Thoracic aorta (tissue), 2 donors: ENCODE results near the gene SRC. TPM values are rescaled to one million over a fixed set of nuclear protein-coding genes. Genes with fewer than 3 reads are reported as not detected.

ENCODE experiments used
- ATAC-seq: fragments of 150-250 bp; one replicate; pipeline ENCODE4 v1.8.0; 2017; ENCODE audit warnings: low read depth; ENCODE audit not compliant: insufficient number of reproducible peaks, low FRiP score
- DNase-seq: peaks from one replicate; pipeline ENCODE4 v3.0.0-alpha.2; 2020; ENCODE audit warnings: low spot score
- H3K27ac ChIP-seq, 2 donors: fragments of 200-600 bp; sonication (generic); 1 replicate in 1 of 2; 2 replicates in 1 of 2; pipeline ENCODE4 v1.5.1; 2016; ENCODE audit warnings: mild to moderate bottlenecking in 2 of 2, moderate library complexity in 2 of 2
- H3K27me3 ChIP-seq: fragments of 200-600 bp; sonication (generic); replicated peaks from 2 replicates; pipeline ENCODE4 v1.6.0; 2016; ENCODE audit warnings: mild to moderate bottlenecking; ENCODE audit not compliant: insufficient read depth
- H3K36me3 ChIP-seq: fragments of 200-600 bp; sonication (generic); one replicate; pipeline ENCODE4 v1.5.1; 2016
- H3K4me1 ChIP-seq, 2 donors: fragments of 200-600 bp; sonication (generic); 1 replicate in 1 of 2; 2 replicates in 1 of 2; pipeline versions ENCODE4 v1.5.1 to v1.6.0; 2016; ENCODE audit warnings: low read depth in 2 of 2, mild to moderate bottlenecking in 1 of 2; ENCODE audit not compliant: control insufficient read depth in 1 of 2
- H3K4me3 ChIP-seq: fragments of 200-600 bp; sonication (generic); 2 replicates; pipeline ENCODE4 v1.5.1; 2016; ENCODE audit warnings: mild to moderate bottlenecking
- H3K9me3 ChIP-seq: fragments of 200-600 bp; sonication (generic); 2 replicates; pipeline ENCODE4 v1.5.1; 2016
- total RNA-seq, 2 donors: library from RNA; depleted of rRNA; stranded (reverse); fragments of >200 nt; gene quantifications; one replicate each; pipeline versions ENCODE4 v1.1.0 to v1.2.3, GENCODE V29; 2016
- TF ChIP-seq, protein P1 (sequence below): fragments of 200-600 bp; sonication (generic); IDR thresholded peaks from one replicate; pipeline ENCODE4 v1.5.1; 2019; ENCODE audit warnings: antibody characterized with exemption

The SRC gene
- total RNA-seq, 2 donors from 2014 or later = 80.3 to 89.0 TPM

DNA sequence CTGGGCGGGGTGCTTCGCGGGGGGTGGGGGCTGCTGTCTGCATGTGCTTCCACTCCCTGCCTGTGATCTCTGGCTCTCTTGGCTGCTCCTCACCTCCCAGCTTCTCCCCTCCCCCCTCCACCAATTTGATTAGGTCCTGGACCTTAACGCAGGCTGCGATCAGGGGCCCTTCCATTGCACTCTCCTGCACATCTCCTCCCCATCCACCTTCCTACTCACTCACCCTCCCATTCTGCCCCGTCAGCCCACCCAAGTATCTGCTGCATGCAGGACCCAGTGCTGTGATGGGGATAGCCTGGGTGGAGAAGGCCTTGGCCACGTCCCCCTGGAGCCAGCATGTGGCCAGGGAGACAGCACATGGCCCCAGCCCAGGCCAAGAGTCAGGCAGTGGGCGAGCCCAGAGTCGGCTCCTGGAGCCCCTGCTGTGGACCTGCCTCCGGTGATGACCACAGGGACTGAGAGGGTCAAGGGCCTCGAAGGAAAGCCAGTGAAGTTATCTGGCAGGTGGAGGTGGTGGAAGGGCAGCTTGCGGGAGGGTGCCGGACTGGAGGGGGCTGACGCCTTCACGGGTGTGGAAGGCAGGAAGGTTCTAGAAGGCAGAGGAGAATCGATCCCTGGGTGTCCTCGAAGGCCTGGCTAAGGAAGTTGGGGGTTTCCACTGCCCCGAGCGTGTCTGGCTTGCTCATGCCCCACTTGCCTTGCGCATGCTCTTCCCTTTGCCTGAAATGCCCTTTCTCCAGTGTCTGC is 40.7 kb downstream of the SRC start:
- no peaks in the 10 kb centered on the region for H3K9me3 ChIP-seq
- ATAC-seq (no peak), DNase-seq (no peak)
- TF ChIP-seq, protein P1, sequence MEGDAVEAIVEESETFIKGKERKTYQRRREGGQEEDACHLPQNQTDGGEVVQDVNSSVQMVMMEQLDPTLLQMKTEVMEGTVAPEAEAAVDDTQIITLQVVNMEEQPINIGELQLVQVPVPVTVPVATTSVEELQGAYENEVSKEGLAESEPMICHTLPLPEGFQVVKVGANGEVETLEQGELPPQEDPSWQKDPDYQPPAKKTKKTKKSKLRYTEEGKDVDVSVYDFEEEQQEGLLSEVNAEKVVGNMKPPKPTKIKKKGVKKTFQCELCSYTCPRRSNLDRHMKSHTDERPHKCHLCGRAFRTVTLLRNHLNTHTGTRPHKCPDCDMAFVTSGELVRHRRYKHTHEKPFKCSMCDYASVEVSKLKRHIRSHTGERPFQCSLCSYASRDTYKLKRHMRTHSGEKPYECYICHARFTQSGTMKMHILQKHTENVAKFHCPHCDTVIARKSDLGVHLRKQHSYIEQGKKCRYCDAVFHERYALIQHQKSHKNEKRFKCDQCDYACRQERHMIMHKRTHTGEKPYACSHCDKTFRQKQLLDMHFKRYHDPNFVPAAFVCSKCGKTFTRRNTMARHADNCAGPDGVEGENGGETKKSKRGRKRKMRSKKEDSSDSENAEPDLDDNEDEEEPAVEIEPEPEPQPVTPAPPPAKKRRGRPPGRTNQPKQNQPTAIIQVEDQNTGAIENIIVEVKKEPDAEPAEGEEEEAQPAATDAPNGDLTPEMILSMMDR = no peak
- H3K4me1 ChIP-seq = peaks cover 7 to 37% of the 10 kb centered on the region in 2 donors
- no peak overlapping the region for H3K4me3 ChIP-seq
- no peaks in the 10 kb centered on the region for H3K27me3 ChIP-seq
- no peak overlapping the region for H3K27ac ChIP-seq
- peaks cover 21% of the 10 kb centered on the region for H3K36me3 ChIP-seq

DNA sequence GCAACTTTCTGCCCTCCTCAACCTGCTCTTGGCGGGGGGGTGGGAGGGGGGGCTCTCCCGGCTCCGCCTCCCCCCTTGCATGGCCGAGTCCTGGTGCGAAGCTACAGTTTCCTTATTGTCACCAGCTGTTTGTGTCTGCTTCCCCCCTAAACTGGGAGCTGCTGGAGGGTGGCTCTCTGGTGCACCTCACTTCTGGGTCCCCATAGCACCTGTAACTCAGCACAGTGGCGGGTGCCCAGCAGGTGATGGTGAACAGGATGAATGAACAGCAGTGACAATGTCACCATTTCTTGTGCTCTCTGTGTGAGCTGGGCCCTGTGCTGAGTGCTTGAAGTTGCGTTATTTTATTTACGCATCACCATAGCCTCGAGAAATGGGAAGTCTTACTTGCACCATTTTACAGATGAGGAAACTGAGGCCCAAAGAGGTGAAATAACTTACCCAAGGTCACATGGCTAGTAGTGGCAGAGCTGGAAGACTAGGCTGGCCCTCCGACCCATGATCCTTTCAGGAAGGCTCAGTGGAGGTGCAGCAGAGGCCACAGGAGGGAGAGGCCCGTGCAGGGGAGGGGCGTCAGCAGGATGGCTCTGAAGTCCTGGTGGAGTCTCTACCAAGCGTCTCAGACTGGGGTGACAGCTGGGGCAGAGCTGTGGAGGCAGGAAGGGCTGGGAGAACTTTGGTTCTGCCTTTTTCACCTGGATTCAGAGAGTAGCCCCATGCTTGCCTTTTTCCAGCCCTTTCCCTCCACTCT is 41.8 kb downstream of the SRC start:
- no peak overlapping the region for H3K27ac ChIP-seq
- peaks cover 7 to 41% of the 10 kb centered on the region in 2 donors for H3K4me1 ChIP-seq
- TF ChIP-seq, protein P1 = no peak
- DNase-seq (no peak), ATAC-seq (no peak)
- no peak overlapping the region for H3K4me3 ChIP-seq
- H3K36me3 ChIP-seq = peaks cover 21% of the 10 kb centered on the region
- no peaks in the 10 kb centered on the region for H3K9me3 ChIP-seq
- no peaks in the 10 kb centered on the region for H3K27me3 ChIP-seq

DNA sequence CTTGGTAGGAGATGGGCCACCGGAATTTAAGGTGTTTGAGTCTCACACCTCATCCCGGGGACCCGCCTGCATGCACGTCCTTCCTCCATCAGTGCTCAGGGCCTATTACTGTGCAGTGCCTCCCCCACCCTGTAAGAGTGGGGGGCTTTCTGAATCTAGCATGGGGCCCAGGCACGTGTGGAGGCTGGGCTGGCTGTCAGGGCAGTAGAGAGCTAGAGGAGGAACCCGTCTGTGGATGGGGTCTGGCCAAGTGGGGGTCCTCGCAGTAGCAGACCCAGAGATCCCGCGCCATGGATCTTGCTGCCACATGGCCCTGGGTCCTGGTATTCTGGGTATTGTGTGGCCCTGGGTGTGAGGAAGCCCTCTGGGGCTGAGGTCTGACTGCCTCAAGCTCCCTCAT is 42.9 kb downstream of the SRC start:
- H3K27me3 ChIP-seq = no peaks in the 10 kb centered on the region
- ATAC-seq = no peak
- H3K27ac ChIP-seq = no peak overlapping the region
- peaks cover 12 to 42% of the 10 kb centered on the region in 2 donors for H3K4me1 ChIP-seq
- DNase-seq = no peak
- H3K4me3 ChIP-seq = no peak overlapping the region
- no peaks in the 10 kb centered on the region for H3K9me3 ChIP-seq
- TF ChIP-seq, protein P1 = no peak
- peaks cover 21% of the 10 kb centered on the region for H3K36me3 ChIP-seq

DNA sequence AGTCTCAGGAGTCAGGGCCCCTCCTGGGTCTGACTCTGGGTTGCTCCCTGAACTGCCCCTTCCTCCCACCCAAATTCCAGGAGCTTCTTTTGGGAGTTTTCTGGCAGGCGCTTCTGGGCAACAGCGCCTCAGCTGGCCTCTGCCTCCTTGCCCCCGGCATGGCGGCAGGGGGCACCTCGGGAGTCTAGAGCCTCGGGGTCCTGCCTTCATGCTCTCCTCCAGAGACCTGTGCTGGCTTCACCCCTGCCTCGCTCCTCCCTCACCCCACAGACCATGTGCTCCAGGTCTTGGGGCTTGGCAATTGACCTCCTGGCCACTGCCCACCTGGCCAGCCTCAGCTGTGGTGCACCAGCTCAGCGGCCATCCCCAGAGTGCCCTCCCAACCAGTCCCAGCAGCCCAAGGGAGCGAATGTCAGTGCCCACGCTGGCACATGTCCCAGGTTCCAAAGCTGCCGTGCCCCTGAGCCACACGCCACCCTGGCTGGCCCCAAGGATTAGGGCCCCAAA is 43.4 kb downstream of the SRC start:
- no peak for DNase-seq
- no peak overlapping the region for H3K27ac ChIP-seq

More for the DNA sequence above, 43.4 kb downstream of the SRC start:
- Histone ChIP-seq H3K36me3 (peaks cover 21% of the 10 kb centered on the region), H3K4me3 (no peak overlapping the region), H3K4me1 (peaks cover 11 to 42% of the 10 kb centered on the region in 2 donors), H3K27me3 (no peaks in the 10 kb centered on the region), H3K9me3 (no peaks in the 10 kb centered on the region)
- TF ChIP-seq, protein P1 = no peak
- no peak for ATAC-seq
